ENCODE data around the gene INPP5D. TPM values are rescaled to one million over a fixed set of nuclear protein-coding genes. Genes with fewer than 3 reads are reported as not detected.

Gene INPP5D
- polyA plus RNA-seq, 2 of the 4 experiments (the other 2 are of a cell fraction), result 0.26 to 0.53 TPM

GRCh38 chr2:233091595-233092375, 31.6 kb downstream of the INPP5D start (continued):
- TF ChIP-seq CHD4 (IDR thresholded peaks at IDR 0.05; ENCODE audit: borderline replicate concordance), result no peak

DNA sequence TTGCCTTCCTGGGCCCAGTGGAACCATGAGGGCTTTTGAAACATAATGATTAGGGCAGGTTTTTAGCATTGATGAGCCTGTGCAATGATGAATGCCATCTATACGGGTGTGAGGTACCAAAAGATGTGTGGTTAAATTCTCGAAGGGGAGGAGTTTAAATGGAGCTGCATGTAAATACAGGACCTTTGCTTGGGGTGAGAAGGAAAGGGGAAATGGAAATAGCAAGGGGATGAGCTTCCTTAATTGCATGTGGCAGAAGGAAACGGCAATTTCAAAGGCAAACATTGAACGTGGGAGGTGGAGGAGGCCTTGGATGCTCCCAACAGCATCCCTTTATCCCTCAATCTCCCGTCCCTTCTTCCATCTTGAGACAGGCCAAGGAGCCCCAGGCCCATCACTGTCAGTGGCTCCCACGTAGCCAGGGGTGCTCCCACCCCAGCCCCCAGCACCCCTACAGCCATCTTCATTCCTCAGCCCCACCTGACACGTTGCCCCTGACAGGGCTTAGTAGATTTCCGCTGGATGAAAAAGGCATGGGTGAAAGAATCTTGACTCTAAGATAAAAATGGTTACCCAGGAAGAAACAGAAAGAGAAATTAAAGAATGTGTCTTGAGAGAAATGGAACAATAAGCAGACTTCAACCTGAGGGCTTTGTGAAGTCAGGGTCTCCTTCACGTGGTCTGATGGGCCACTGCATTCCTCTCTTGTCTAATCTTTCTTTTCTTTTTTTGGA, 32.5 kb downstream of the INPP5D start:
- DNase-seq (ENCODE audit: low read depth in 1 of 2, low spot score in 1 of 2) (no peak), ATAC-seq (no peak), FAIRE-seq (no peak)
- 47% methylated on average over 9 of the region's 9 CpGs for WGBS (ENCODE audit: missing lambda C conversion rate)
- H3K4me1 ChIP-seq, result no peaks in the 10 kb centered on the region
- H3K27ac ChIP-seq, result no peak overlapping the region
- no peak overlapping the region for H3K4me3 ChIP-seq
- TF ChIP-seq CBX8 (IDR thresholded peaks at IDR 0.05) (no peak), ESRRA (IDR thresholded peaks at IDR 0.05; ENCODE audit: borderline replicate concordance, low read length) (no peak), EHF (CRISPR knock-in tag; IDR thresholded peaks at IDR 0.05) (no peak), ZFP36 (IDR thresholded peaks at IDR 0.05; ENCODE audit: borderline replicate concordance, partially characterized antibody) (no peak), NPAS2 (CRISPR knock-in tag; IDR thresholded peaks at IDR 0.05; ENCODE audit: borderline replicate concordance) (no peak), PBX3 (IDR thresholded peaks at IDR 0.05) (no peak), JUNB (IDR thresholded peaks at IDR 0.05) (no peak)
- no peak overlapping the region for H3K4me2 ChIP-seq
- POLR2A ChIA-PET, result no interaction called here
- H3K9me3 ChIP-seq, result no peaks in the 10 kb centered on the region
- CTCF ChIA-PET, result no interaction called here

DNA sequence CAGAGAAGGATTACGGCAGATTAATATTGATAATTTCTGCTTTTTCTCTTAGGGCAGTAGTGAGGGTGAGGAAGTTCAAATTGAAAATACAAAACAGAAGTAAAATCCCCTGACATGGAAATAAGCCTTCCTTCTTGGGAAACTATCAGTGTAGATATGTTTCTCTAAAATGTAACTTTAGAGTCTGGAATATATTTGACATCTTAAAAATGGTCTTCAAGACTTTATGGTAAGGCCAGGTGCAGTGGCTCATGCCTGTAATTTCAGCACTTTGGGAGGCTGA, 33.0 kb downstream of the INPP5D start:
- DNase-seq (ENCODE audit: low read depth in 1 of 2, low spot score in 1 of 2) (no peak), FAIRE-seq (no peak), ATAC-seq (no peak)
- WGBS (ENCODE audit: missing lambda C conversion rate), result 98% methylated on average over 1 of the region's 1 CpG
- H3K4me1 ChIP-seq, result no peaks in the 10 kb centered on the region
- no peaks in the 10 kb centered on the region for H3K9me3 ChIP-seq
- no peak overlapping the region for H3K27ac ChIP-seq
- H3K4me3 ChIP-seq, result no peak overlapping the region
- ChIA-PET CTCF (no interaction called here), POLR2A (no interaction called here)
- TF ChIP-seq HES2 (IDR thresholded peaks at IDR 0.05) (no peak), CEBPB (IDR thresholded peaks at IDR 0.05) (no peak), TFCP2L1 (CRISPR knock-in tag; IDR thresholded peaks at IDR 0.05) (no peak), POLR2A (IDR thresholded peaks at IDR 0.05; ENCODE audit: low read length) (no peak)
- H3K4me2 ChIP-seq, result no peak overlapping the region

GRCh38 chr2:233093721-233094120, 33.6 kb downstream of the INPP5D start:
- no peak for TF ChIP-seq NR3C1 (IDR thresholded peaks at IDR 0.05)
- TF ChIP-seq RAD21 (conservative IDR thresholded peaks at IDR 0.05 in 1 of 2, IDR thresholded peaks at IDR 0.05 in 1 of 2), result no peak
- TF ChIP-seq ZC3H11A (IDR thresholded peaks at IDR 0.05), result no peak
- TF ChIP-seq CBX8 (IDR thresholded peaks at IDR 0.05), result no peak
- no peak for TF ChIP-seq ZSCAN20 (CRISPR knock-in tag; IDR thresholded peaks at IDR 0.05)
- TF ChIP-seq BHLHE40 (IDR thresholded peaks at IDR 0.05; ENCODE audit: low read depth, low read length), result no peak
- TF ChIP-seq FOSL2 (IDR thresholded peaks at IDR 0.05), result no peak
- TF ChIP-seq FOSL2 (CRISPR knock-in tag; IDR thresholded peaks at IDR 0.05), result no peak
- no peak for TF ChIP-seq FOSB (CRISPR knock-in tag; IDR thresholded peaks at IDR 0.05)
- H3K4me3 ChIP-seq, result no peak overlapping the region
- WGBS (ENCODE audit: missing lambda C conversion rate), result 70% methylated on average over 4 of the region's 4 CpGs
- no peaks in the 10 kb centered on the region for H3K4me1 ChIP-seq
- FAIRE-seq (no peak), ATAC-seq (no peak), DNase-seq (ENCODE audit: low read depth in 1 of 2, low spot score in 1 of 2) (no peak)
- ChIA-PET CTCF (interaction anchor here (0.6 to 1.1 kb wide), 3 partner anchors 40 to 702 kb away, joined by 3 read pairs; no protein-coding TSS in a partner anchor), POLR2A (no interaction called here)
- H3K27ac ChIP-seq, result no peak overlapping the region
- no peak overlapping the region for H3K4me2 ChIP-seq
- H3K9me3 ChIP-seq, result no peaks in the 10 kb centered on the region

Data from A549 (cell line).